Measurements from ENCODE around the gene ENTREP1.

ENTREP1 gene

DNA sequence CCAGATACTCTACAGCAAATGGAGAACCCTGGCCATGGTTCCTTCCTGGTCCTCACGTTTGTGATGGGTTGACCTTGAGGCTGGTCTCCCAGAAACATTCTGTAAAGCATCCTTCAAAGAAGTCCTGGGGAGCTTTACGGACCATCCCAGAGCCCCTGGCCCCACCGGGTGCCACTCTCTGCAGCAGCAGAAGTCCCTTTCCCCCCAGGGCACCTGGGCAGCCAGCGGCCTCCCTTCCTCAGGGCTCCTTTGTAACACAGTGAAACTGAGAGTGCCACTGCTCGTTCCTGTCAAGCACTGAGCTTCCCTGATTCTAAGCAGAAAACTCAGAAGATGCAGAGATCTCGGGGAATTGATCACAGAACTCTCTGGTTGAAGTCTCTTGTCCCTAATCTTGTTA lies 104.3 kb downstream of the ENTREP1 start:
- DNase-seq (ENCODE audit: low read depth in 1 of 2, low spot score in 1 of 2) = no peak
- no peaks in the 10 kb centered on the region for H3K27me3 ChIP-seq (ENCODE audit: insufficient read depth, poor library complexity, severe bottlenecking)
- H3K27ac ChIP-seq (replicated peaks) = no peak overlapping the region
- TF ChIP-seq GABPA (IDR thresholded peaks at IDR 0.05; ENCODE audit: low read depth) = no peak
- TF ChIP-seq POLR2AphosphoS5 (IDR thresholded peaks at IDR 0.05; ENCODE audit: low read depth) = no peak
- TF ChIP-seq, protein P1, sequence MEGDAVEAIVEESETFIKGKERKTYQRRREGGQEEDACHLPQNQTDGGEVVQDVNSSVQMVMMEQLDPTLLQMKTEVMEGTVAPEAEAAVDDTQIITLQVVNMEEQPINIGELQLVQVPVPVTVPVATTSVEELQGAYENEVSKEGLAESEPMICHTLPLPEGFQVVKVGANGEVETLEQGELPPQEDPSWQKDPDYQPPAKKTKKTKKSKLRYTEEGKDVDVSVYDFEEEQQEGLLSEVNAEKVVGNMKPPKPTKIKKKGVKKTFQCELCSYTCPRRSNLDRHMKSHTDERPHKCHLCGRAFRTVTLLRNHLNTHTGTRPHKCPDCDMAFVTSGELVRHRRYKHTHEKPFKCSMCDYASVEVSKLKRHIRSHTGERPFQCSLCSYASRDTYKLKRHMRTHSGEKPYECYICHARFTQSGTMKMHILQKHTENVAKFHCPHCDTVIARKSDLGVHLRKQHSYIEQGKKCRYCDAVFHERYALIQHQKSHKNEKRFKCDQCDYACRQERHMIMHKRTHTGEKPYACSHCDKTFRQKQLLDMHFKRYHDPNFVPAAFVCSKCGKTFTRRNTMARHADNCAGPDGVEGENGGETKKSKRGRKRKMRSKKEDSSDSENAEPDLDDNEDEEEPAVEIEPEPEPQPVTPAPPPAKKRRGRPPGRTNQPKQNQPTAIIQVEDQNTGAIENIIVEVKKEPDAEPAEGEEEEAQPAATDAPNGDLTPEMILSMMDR (IDR thresholded peaks at IDR 0.05; ENCODE audit: insufficient read depth, low read length) = no peak
- no peak overlapping the region for H3K4me3 ChIP-seq (replicated peaks; ENCODE audit: insufficient read depth, low read length)

DNA sequence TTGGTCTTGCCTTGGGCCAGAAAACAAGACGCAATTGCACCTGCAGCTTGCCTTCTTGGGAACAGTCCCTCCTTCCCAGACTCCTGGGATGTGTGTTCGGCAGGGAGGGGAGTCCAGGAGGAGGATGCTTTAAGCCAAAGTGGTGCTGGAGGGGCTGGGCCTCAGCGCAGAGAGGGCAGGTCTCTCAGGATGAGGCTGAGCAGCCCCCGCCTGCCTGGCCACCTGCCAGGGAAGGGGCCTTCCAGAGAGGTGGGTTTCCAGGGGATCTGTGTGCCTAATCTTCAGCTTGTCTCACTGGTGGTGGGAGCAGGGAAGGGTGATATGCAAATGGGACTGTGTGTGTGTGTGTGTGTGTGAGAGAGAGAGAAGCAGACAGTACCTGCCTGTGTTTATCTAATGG lies 105.2 kb downstream of the ENTREP1 start:
- TF ChIP-seq POLR2AphosphoS5 (IDR thresholded peaks at IDR 0.05; ENCODE audit: low read depth) (no peak), SPI1 (IDR thresholded peaks at IDR 0.05; ENCODE audit: borderline replicate concordance, low read depth) (no peak)
- H3K4me3 ChIP-seq (replicated peaks; ENCODE audit: insufficient read depth, low read length) = no peak overlapping the region
- no peaks in the 10 kb centered on the region for H3K27me3 ChIP-seq (ENCODE audit: insufficient read depth, poor library complexity, severe bottlenecking)
- no peak for DNase-seq (ENCODE audit: low read depth in 1 of 2, low spot score in 1 of 2)
- H3K27ac ChIP-seq (replicated peaks) = no peak overlapping the region

DNA sequence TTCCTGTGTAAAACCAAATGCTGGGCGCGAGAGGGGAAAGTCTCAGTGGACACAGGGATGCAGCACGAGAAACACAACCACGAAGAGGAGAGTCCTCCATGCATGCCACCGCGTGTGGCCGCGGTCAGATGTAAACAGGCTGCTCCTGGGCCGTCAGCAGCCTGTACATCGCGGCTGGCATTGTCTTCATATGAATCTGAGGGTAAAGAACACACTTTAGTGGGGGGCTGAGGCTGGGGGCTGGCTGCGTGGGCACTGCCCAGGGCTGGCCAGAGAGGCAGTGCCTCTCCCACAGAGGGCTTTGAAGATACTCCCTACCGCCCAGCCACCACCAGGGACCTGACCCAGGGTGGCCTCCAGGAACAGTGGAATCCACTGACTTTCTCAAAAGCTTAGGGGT lies 106.2 kb downstream of the ENTREP1 start:
- H3K27me3 ChIP-seq (ENCODE audit: insufficient read depth, poor library complexity, severe bottlenecking) = no peaks in the 10 kb centered on the region

DNA sequence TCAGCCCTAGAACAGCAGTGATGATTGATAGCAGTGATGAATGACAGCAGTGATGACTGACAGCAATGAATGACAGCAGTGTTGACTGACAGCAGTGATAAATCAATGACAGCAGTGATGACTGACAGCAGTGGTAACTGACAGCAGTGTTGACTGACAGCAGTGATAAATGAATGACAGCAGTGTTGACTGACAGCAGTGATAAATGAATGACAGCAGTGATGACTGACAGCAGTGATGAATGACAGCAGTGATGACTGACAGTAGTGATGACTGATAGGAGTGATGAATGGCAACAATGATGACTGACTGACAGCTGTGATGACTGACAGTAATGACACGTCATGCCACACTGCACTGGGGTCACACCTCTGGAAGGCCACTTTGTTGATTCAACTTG lies 106.8 kb downstream of the ENTREP1 start:
- TF ChIP-seq SPI1 (IDR thresholded peaks at IDR 0.05; ENCODE audit: borderline replicate concordance, low read depth) (no peak), POLR2AphosphoS5 (IDR thresholded peaks at IDR 0.05; ENCODE audit: low read depth) (no peak), GABPA (IDR thresholded peaks at IDR 0.05; ENCODE audit: low read depth) (no peak)
- TF ChIP-seq, protein P1 (IDR thresholded peaks at IDR 0.05; ENCODE audit: insufficient read depth, low read length) = no peak
- TF ChIP-seq, protein P2, sequence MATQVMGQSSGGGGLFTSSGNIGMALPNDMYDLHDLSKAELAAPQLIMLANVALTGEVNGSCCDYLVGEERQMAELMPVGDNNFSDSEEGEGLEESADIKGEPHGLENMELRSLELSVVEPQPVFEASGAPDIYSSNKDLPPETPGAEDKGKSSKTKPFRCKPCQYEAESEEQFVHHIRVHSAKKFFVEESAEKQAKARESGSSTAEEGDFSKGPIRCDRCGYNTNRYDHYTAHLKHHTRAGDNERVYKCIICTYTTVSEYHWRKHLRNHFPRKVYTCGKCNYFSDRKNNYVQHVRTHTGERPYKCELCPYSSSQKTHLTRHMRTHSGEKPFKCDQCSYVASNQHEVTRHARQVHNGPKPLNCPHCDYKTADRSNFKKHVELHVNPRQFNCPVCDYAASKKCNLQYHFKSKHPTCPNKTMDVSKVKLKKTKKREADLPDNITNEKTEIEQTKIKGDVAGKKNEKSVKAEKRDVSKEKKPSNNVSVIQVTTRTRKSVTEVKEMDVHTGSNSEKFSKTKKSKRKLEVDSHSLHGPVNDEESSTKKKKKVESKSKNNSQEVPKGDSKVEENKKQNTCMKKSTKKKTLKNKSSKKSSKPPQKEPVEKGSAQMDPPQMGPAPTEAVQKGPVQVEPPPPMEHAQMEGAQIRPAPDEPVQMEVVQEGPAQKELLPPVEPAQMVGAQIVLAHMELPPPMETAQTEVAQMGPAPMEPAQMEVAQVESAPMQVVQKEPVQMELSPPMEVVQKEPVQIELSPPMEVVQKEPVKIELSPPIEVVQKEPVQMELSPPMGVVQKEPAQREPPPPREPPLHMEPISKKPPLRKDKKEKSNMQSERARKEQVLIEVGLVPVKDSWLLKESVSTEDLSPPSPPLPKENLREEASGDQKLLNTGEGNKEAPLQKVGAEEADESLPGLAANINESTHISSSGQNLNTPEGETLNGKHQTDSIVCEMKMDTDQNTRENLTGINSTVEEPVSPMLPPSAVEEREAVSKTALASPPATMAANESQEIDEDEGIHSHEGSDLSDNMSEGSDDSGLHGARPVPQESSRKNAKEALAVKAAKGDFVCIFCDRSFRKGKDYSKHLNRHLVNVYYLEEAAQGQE (IDR thresholded peaks at IDR 0.05; ENCODE audit: insufficient replicate concordance, low read depth) = no peak
- Histone ChIP-seq H3K4me3 (replicated peaks; ENCODE audit: insufficient read depth, low read length) (no peak overlapping the region), H3K27ac (replicated peaks) (no peak overlapping the region)

More for the DNA sequence above, 106.2 kb downstream of the ENTREP1 start:
- TF ChIP-seq GABPA (IDR thresholded peaks at IDR 0.05; ENCODE audit: low read depth) (no peak), SPI1 (IDR thresholded peaks at IDR 0.05; ENCODE audit: borderline replicate concordance, low read depth) (no peak), POLR2AphosphoS5 (IDR thresholded peaks at IDR 0.05; ENCODE audit: low read depth) (no peak)
- TF ChIP-seq, protein P2 (IDR thresholded peaks at IDR 0.05; ENCODE audit: insufficient replicate concordance, low read depth) = no peak
- TF ChIP-seq, protein P1 (IDR thresholded peaks at IDR 0.05; ENCODE audit: insufficient read depth, low read length) = no peak
- no peak overlapping the region for H3K4me3 ChIP-seq (replicated peaks; ENCODE audit: insufficient read depth, low read length)
- DNase-seq (ENCODE audit: low read depth in 1 of 2, low spot score in 1 of 2) = no peak
- no peak overlapping the region for H3K27ac ChIP-seq (replicated peaks)

More for the DNA sequence above, 106.8 kb downstream of the ENTREP1 start:
- no peaks in the 10 kb centered on the region for H3K27me3 ChIP-seq (ENCODE audit: insufficient read depth, poor library complexity, severe bottlenecking)
- DNase-seq (ENCODE audit: low read depth in 1 of 2, low spot score in 1 of 2) = no peak

Measured in HL-60 (cell line).